Heart right ventricle (tissue), 16 donors: ENCODE measurements around the gene PDZD2. TPM values are rescaled to one million over a fixed set of nuclear protein-coding genes. Genes with fewer than 3 reads are reported as not detected.
"Not testable (repeated sequence)": the region's sequence is repeated elsewhere in the genome, so short reads cannot be mapped to it uniquely, and the experiment has no call there.

Experiments used
- ATAC-seq, 8 donors: fragments of 200-7000 bp; cut with Tn5 transposase; one replicate each; pipeline ENCODE4 v1.9.1; 2020; ENCODE audit warnings: mild to moderate bottlenecking in 8 of 8, moderate library complexity in 8 of 8, moderate number of reproducible peaks in 1 of 8
- DNase-seq, 2 donors: peaks; one replicate each; pipeline ENCODE4 v3.0.0-alpha.2; 2020
- H3K27ac ChIP-seq, 10 donors: fragments of 200-600 bp; sonication (generic) in 2 of 10; one replicate each; pipeline versions ENCODE4 v1.5.0 to v1.8.0; 2020 to 2022; ENCODE audit warnings: mild to moderate bottlenecking in 3 of 10
- H3K27me3 ChIP-seq, 7 donors: fragments of 200-600 bp; one replicate each; pipeline ENCODE4 v1.8.0; 2021 to 2022; ENCODE audit warnings: mild to moderate bottlenecking in 2 of 7
- H3K36me3 ChIP-seq, 9 donors: fragments of 200-600 bp; sonication (generic) in 1 of 9; one replicate each; pipeline versions ENCODE4 v1.5.0 to v1.8.0; 2020 to 2022; ENCODE audit warnings: mild to moderate bottlenecking in 2 of 9
- H3K4me1 ChIP-seq, 9 donors: fragments of 200-600 bp; sonication (generic) in 1 of 9; one replicate each; pipeline versions ENCODE4 v1.5.0 to v1.8.0; 2020 to 2022; ENCODE audit warnings: mild to moderate bottlenecking in 4 of 9
- H3K4me3 ChIP-seq, 10 donors: fragments of 200-600 bp; sonication (generic) in 2 of 10; one replicate each; pipeline versions ENCODE4 v1.5.0 to v1.8.0; 2020 to 2022; ENCODE audit warnings: mild to moderate bottlenecking in 7 of 10, moderate library complexity in 2 of 10
- H3K9me3 ChIP-seq, 11 donors: fragments of 200-600 bp in 10 of 11; sonication (generic) in 2 of 11; one replicate each; pipeline versions ENCODE4 v1.5.0 to v1.8.0; 2013 to 2022; ENCODE audit warnings: mild to moderate bottlenecking in 2 of 11, control low read depth in 1 of 11, moderate library complexity in 1 of 11
- WGBS, 2 donors: extraction: QIAGEN DNeasy Blood & Tissue Kit; methylation state at CpG; one replicate each; pipeline ENCODE4 v1.1.7; 2013; ENCODE audit warnings: inconsistent platforms in 1 of 2; 5-methylcytosine and 5-hydroxymethylcytosine counted together
- intact Hi-C, 10 donors: fragments of 100-400 bp; cut with DNase I; formaldehyde crosslinking; loops; one replicate each; pipeline versions ENCODE4 v1.11.1 to v1.14.2; 2022
- polyA plus RNA-seq, 2 donors: library from polyadenylated mRNA; stranded (reverse); fragments of 200-250 nt; gene quantifications; one replicate each; pipeline ENCODE4 v1.2.3, GENCODE V29; 2013
- total RNA-seq, 10 donors: library from RNA; stranded (reverse); fragmentation: NEBNext Ultra II Directional in 3 of 10; extraction: Animal tissue kit (Norgen Biotek cat#: 25700) in 3 of 10; gene quantifications; one replicate each; pipeline versions ENCODE4 v1.2.1 to v1.2.4, GENCODE V29; 2021 to 2023
- TF ChIP-seq, protein P1 (sequence below), 9 donors: fragments of 200-600 bp; sonication (generic) in 2 of 9; IDR thresholded peaks; one replicate each; pipeline versions ENCODE4 v1.5.0 to v1.8.0; 2021 to 2022; ENCODE audit warnings: antibody characterized with exemption in 9 of 9, mild to moderate bottlenecking in 5 of 9, moderate library complexity in 1 of 9
- donor health status: Arrhythmogenic right ventricular cardiomyopathy.
- donor health status: ischemic (EF 13 %, LVEDD 7.1; RV severe dilation, severe dysfunction).
- donor health status: healthy with polysubstance abuse.
- donor health status: DM: no; HTN: yes; CAD: no.
- donor health status: DM: no; HTN: no; CAD: no.
- donor health status: ischemic (EF 25% LVEDD 6.9; RV normal size, moderate dysfunction).
- donor health status: ischemic (EF 25% LVEDD 5.7; RV mildly dilated, moderate dysfunction).
- donor health status: healthy.
- donor health status: DM: yes; HTN: yes; CAD: no.
- donor health status: Ischemic cardiomyopathy.
- donor health status: ischemic (EF 35%, LVEDD 5.7; RV mildly dilated, moderate dysfunction).
- donor health status: nonischemic (EF 11% LVEDD 7.7; RV severe dilation, severe dysfunction).
- donor health status: DM: yes; HTN: yes; CAD: no.
- donor health status: PGD.
- donor health status: ischemic (EF 29% LVEDD 5.4; RV normal size, mild dysfunction).
- donor health status: nonischemic (EF 23%, LVEDD 6.1; RV moderate dilation, normal function).

The PDZD2 gene
- total and polyA plus RNA-seq, 12 donors = 9.0 to 117 (median 82.5) TPM

- TF ChIP-seq, protein P1, sequence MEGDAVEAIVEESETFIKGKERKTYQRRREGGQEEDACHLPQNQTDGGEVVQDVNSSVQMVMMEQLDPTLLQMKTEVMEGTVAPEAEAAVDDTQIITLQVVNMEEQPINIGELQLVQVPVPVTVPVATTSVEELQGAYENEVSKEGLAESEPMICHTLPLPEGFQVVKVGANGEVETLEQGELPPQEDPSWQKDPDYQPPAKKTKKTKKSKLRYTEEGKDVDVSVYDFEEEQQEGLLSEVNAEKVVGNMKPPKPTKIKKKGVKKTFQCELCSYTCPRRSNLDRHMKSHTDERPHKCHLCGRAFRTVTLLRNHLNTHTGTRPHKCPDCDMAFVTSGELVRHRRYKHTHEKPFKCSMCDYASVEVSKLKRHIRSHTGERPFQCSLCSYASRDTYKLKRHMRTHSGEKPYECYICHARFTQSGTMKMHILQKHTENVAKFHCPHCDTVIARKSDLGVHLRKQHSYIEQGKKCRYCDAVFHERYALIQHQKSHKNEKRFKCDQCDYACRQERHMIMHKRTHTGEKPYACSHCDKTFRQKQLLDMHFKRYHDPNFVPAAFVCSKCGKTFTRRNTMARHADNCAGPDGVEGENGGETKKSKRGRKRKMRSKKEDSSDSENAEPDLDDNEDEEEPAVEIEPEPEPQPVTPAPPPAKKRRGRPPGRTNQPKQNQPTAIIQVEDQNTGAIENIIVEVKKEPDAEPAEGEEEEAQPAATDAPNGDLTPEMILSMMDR (IDR thresholded peaks at IDR 0.05) = no peak
- no peak for ATAC-seq
These were observed 333.6 kb downstream of the PDZD2 start for GRCh38 chr5:31972558-31972957.

GRCh38 chr5:31975189-31975612 lies 336.3 kb downstream of the PDZD2 start:
- H3K4me1 ChIP-seq, H3K27ac ChIP-seq, H3K9me3 ChIP-seq, H3K36me3 ChIP-seq, DNase-seq, H3K4me3 ChIP-seq, H3K27me3 ChIP-seq, intact Hi-C loops: not testable (repeated sequence)
- ATAC-seq = peak in 1 of 8 donors; percentile 16
- WGBS, 2 donors = 84 to 87% methylated on average over 5 of the region's 5 CpGs

More at GRCh38 chr5:31972558-31972957, 333.6 kb downstream of the PDZD2 start:
- H3K27ac ChIP-seq = no peak overlapping the region
- DNase-seq = no peak
- no peaks in the 10 kb centered on the region for H3K36me3 ChIP-seq
- no peaks in the 10 kb centered on the region for H3K27me3 ChIP-seq
- no peak overlapping the region for H3K4me3 ChIP-seq
- H3K9me3 ChIP-seq = peaks cover 0 to 5% (median 0%) of the 10 kb centered on the region in 11 donors
- H3K4me1 ChIP-seq = peaks cover 0 to 4% (median 0%) of the 10 kb centered on the region in 9 donors
- intact Hi-C loops = no loop called here

- Histone ChIP-seq H3K4me3 (no peak overlapping the region), H3K36me3 (no peaks in the 10 kb centered on the region), H3K4me1 (peaks cover 0 to 17% (median under 1%) of the 10 kb centered on the region in 9 donors), H3K27me3 (no peaks in the 10 kb centered on the region), H3K9me3 (peaks cover 0 to 5% (median 0%) of the 10 kb centered on the region in 11 donors), H3K27ac (no peak overlapping the region)
- ATAC-seq (no peak), DNase-seq (no peak)
- intact Hi-C loops = no loop called here
- TF ChIP-seq, protein P1 (IDR thresholded peaks at IDR 0.05) = no peak
- 94 to 95% methylated on average over 1 of the region's 1 CpG for WGBS, 2 donors
These were observed 337.2 kb downstream of the PDZD2 start for GRCh38 chr5:31976169-31976568.

GRCh38 chr5:31981361-31981945 lies 342.5 kb downstream of the PDZD2 start:
- H3K27me3 ChIP-seq = no peaks in the 10 kb centered on the region
- no peak for DNase-seq
- no peak overlapping the region for H3K4me3 ChIP-seq
- TF ChIP-seq, protein P1 (IDR thresholded peaks at IDR 0.05) = no peak
- H3K9me3 ChIP-seq = no peaks in the 10 kb centered on the region
- H3K4me1 ChIP-seq = peaks cover 5 to 49% (median 18%) of the 10 kb centered on the region in 9 donors
- no peaks in the 10 kb centered on the region for H3K36me3 ChIP-seq
- 67 to 68% methylated on average over 7 of the region's 7 CpGs for WGBS, 2 donors
- intact Hi-C loops = no loop called here
- ATAC-seq = no peak
- H3K27ac ChIP-seq = no peak overlapping the region

DNA sequence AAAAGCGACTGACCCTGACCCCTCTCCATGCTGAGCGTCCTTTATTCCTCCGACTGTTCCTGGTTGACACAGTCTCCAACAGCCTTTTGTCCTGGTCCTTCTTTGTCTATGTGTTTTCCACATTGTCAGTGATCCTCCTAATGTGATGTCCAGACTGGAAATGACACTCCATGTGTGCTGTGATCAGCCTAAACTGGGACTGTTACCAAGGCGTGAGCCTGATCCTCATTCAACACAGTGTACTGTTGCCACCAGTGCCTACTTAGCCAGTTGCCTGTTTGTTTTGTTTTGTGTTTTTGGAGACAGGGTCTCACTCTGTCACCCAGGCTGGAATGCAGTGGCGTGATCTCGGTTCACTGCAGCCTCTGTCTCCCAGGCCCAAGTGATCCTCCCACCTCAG lies 343.1 kb downstream of the PDZD2 start:
- Histone ChIP-seq H3K9me3 (no peaks in the 10 kb centered on the region), H3K27me3 (no peaks in the 10 kb centered on the region), H3K36me3 (peaks cover 0 to under 1% (median 0%) of the 10 kb centered on the region in 9 donors), H3K4me3 (no peak overlapping the region), H3K4me1 (peaks cover 5 to 49% (median 18%) of the 10 kb centered on the region in 9 donors), H3K27ac (no peak overlapping the region)
- TF ChIP-seq, protein P1 (IDR thresholded peaks at IDR 0.05) = no peak
- WGBS, 2 donors = 85 to 88% methylated on average over 6 of the region's 6 CpGs
- DNase-seq (no peak), ATAC-seq (peak in 2 of 8 donors; percentile 22 to 27)
- intact Hi-C loops = no loop called here
